HepG2 (cell line): ENCODE measurements around the gene DLX1. TPM values are rescaled to one million over a fixed set of nuclear protein-coding genes. Genes with fewer than 3 reads are reported as not detected.
A peak's percentile ranks its signal among the peaks of the same experiment; 100 is the strongest.

Experiments
- ATRX ChIP-seq: sonication (generic); formaldehyde crosslinking; IDR thresholded peaks from 2 replicates; pipeline ENCODE4 v1.4.0; 2020; ENCODE audit warnings: missing genetic modification reagents, borderline replicate concordance
- CENPBD1 ChIP-seq: sonication (generic); formaldehyde crosslinking; IDR thresholded peaks from 2 replicates; pipeline ENCODE4 v1.8.0; 2022; ENCODE audit warnings: missing genetic modification reagents, low read depth, mild to moderate bottlenecking, borderline replicate concordance
- FOXJ3 ChIP-seq: sonication (generic); formaldehyde crosslinking; IDR thresholded peaks from 2 replicates; pipeline ENCODE4 v1.4.0; 2020; ENCODE audit warnings: missing genetic modification reagents, mild to moderate bottlenecking, borderline replicate concordance
- GATAD2A ChIP-seq: IDR thresholded peaks from 2 replicates; pipeline ENCODE4 v1.6.1; 2016
- HMG20B ChIP-seq: conservative IDR thresholded peaks from 2 replicates; pipeline ENCODE4 v1.6.1; 2016; ENCODE audit warnings: missing genetic modification reagents, missing compliant biosample characterization
- MBNL3 ChIP-seq: fragments of 250-450 bp; sonication (Bioruptor Pico); conservative IDR thresholded peaks from 2 replicates; pipeline ENCODE4 v1.8.0; 2022; ENCODE audit warnings: mild to moderate bottlenecking, inconsistent platforms
- MED8 ChIP-seq: sonication (generic); formaldehyde crosslinking; IDR thresholded peaks from 2 replicates; pipeline ENCODE4 v1.8.1; 2023; ENCODE audit warnings: mild to moderate bottlenecking, missing genetic modification reagents; ENCODE audit not compliant: insufficient replicate concordance
- MLXIP ChIP-seq: sonication (generic); formaldehyde crosslinking; IDR thresholded peaks from 2 replicates; pipeline ENCODE4 v1.9.0; 2021; ENCODE audit warnings: missing genetic modification reagents, borderline replicate concordance
- MNT ChIP-seq: fragments of 450-650 bp; IDR thresholded peaks from 2 replicates; pipeline ENCODE4 v1.6.1; 2016
- SMARCC2 ChIP-seq: fragments of 450-650 bp; IDR thresholded peaks from 2 replicates; pipeline ENCODE4 v1.6.1; 2017; ENCODE audit warnings: antibody characterized with exemption, mild to moderate bottlenecking
- THAP7 ChIP-seq: sonication (generic); formaldehyde crosslinking; IDR thresholded peaks from 2 replicates; pipeline ENCODE4 v1.8.1; 2023; ENCODE audit warnings: mild to moderate bottlenecking, missing genetic modification reagents
- ZNF33B ChIP-seq: sonication (generic); formaldehyde crosslinking; IDR thresholded peaks from 2 replicates; pipeline ENCODE4 v1.5.1; 2020; ENCODE audit warnings: mild to moderate bottlenecking, missing genetic modification reagents
- ZNF574 ChIP-seq: sonication (generic); formaldehyde crosslinking; IDR thresholded peaks from 2 replicates; pipeline ENCODE4 v1.4.0; 2020; ENCODE audit warnings: missing genetic modification reagents
- polyA plus RNA-seq, 8 experiments: library from polyadenylated mRNA; depleted of rRNA in 3 of 8; stranded (reverse) in 7 of 8; unstranded in 1 of 8; fragments of >200 nt; fragmentation: Illumina TruSeq in 4 of 8; extraction: Trizol in 4 of 8; gene quantifications; 2 replicates each; pipeline versions ENCODE4 v1.2.1 to v1.2.3, GENCODE V29; 2011 to 2016; ENCODE audit warnings: low read depth in 4 of 8, missing spikeins in 1 of 8, mixed read lengths in 1 of 8; ENCODE audit not compliant: insufficient read depth in 1 of 8
- total RNA-seq, 5 experiments: library from RNA; depleted of rRNA; stranded (reverse); fragments of >200 nt; fragmentation: Illumina TruSeq; extraction: Trizol; gene quantifications; 2 replicates each; pipeline ENCODE4 v1.2.3, GENCODE V29; 2016; ENCODE audit warnings: low read depth in 1 of 5

Gene DLX1
- total and polyA plus RNA-seq, 2 of the 13 experiments (the other 11 are each of a cell fraction or from before 2014, with no cell fraction given) = 0.18 to 0.86 TPM

- TF ChIP-seq HMG20B (CRISPR knock-in tag) (no peak; the same call in 1 of the 2 replicates), GATAD2A (CRISPR knock-in tag) (peak; percentile 68), ZNF574 (CRISPR knock-in tag) (peak; percentile 71), THAP7 (CRISPR knock-in tag) (peak; percentile 72; the same call in 1 of the 2 replicates), MNT (peak; percentile 38; the same call in 1 of the 2 replicates), ZNF33B (CRISPR knock-in tag) (no peak; the same call in 1 of the 2 replicates), MBNL3 (no peak), MED8 (CRISPR knock-in tag) (no peak), FOXJ3 (peak; percentile 70; the same call in 1 of the 2 replicates), ATRX (CRISPR knock-in tag) (no peak), MLXIP (CRISPR knock-in tag) (peak; percentile 79; the same call in 1 of the 2 replicates), CENPBD1 (CRISPR knock-in tag) (no peak), SMARCC2 (no peak)
Observed at GRCh38 chr2:172102391-172103359, 17.4 kb downstream of the DLX1 start, which contains the start of gene DLX2 (continued).
